ENCODE measurements around the gene PTPRJ.

DNA sequence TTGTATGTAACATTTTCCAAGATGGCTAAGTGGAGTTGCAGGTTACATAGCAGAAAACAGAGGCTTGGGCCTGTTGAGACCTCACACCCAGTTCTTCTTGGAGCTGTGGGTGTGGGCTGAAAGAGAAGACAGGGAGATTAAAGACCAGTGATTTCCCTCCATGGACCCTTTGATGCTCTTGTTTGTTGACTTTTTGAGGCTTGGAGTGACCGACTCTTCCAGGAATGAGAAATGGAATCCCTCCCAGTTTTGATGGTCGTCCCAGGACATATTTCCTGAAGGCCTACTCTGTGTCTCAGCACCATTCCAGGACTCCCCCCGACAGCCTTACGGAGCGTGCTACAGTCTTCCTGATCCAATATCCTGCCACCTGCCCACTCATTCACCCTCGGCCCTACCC lies 96.9 kb downstream of the PTPRJ start:
- TF ChIP-seq, protein P1, sequence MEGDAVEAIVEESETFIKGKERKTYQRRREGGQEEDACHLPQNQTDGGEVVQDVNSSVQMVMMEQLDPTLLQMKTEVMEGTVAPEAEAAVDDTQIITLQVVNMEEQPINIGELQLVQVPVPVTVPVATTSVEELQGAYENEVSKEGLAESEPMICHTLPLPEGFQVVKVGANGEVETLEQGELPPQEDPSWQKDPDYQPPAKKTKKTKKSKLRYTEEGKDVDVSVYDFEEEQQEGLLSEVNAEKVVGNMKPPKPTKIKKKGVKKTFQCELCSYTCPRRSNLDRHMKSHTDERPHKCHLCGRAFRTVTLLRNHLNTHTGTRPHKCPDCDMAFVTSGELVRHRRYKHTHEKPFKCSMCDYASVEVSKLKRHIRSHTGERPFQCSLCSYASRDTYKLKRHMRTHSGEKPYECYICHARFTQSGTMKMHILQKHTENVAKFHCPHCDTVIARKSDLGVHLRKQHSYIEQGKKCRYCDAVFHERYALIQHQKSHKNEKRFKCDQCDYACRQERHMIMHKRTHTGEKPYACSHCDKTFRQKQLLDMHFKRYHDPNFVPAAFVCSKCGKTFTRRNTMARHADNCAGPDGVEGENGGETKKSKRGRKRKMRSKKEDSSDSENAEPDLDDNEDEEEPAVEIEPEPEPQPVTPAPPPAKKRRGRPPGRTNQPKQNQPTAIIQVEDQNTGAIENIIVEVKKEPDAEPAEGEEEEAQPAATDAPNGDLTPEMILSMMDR (IDR thresholded peaks at IDR 0.05; ENCODE audit: low read depth, low read length, missing input control): no peak
- TF ChIP-seq FOXA1 (IDR thresholded peaks at IDR 0.05) (no peak), REST (IDR thresholded peaks at IDR 0.05) (no peak), SP1 (IDR thresholded peaks at IDR 0.05) (no peak), YY1 (IDR thresholded peaks at IDR 0.05) (no peak), MAX (IDR thresholded peaks at IDR 0.05) (no peak), RAD21 (IDR thresholded peaks at IDR 0.05) (no peak), EGR1 (IDR thresholded peaks at IDR 0.05; ENCODE audit: low read depth in 2 of 2) (no peak), NR2F2 (IDR thresholded peaks at IDR 0.05) (no peak), HNF4G (IDR thresholded peaks at IDR 0.05) (no peak), JUND (IDR thresholded peaks at IDR 0.05) (no peak), GABPA (IDR thresholded peaks at IDR 0.05 in 1 of 2, conservative IDR thresholded peaks at IDR 0.05 in 1 of 2) (no peak)
- TF ChIP-seq, protein P2, sequence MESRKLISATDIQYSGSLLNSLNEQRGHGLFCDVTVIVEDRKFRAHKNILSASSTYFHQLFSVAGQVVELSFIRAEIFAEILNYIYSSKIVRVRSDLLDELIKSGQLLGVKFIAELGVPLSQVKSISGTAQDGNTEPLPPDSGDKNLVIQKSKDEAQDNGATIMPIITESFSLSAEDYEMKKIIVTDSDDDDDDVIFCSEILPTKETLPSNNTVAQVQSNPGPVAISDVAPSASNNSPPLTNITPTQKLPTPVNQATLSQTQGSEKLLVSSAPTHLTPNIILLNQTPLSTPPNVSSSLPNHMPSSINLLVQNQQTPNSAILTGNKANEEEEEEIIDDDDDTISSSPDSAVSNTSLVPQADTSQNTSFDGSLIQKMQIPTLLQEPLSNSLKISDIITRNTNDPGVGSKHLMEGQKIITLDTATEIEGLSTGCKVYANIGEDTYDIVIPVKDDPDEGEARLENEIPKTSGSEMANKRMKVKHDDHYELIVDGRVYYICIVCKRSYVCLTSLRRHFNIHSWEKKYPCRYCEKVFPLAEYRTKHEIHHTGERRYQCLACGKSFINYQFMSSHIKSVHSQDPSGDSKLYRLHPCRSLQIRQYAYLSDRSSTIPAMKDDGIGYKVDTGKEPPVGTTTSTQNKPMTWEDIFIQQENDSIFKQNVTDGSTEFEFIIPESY (IDR thresholded peaks at IDR 0.05): no peak

All from liver (tissue), 3 donors.